HCT116 (cell line): Measurements from ENCODE around the gene SPI1. TPM values are rescaled to one million over a fixed set of nuclear protein-coding genes. Genes with fewer than 3 reads are reported as not detected.

ENCODE experiments used
- ATAC-seq: fragments of 200-7000 bp; cut with Tn5 transposase; 2 replicates; pipeline ENCODE4 v1.9.1; 2020; ENCODE audit warnings: mild to moderate bottlenecking, moderate library complexity
- BruUV-seq: library from RNA; stranded (reverse); fragments of 400-500 nt; replicated peaks from 2 replicates; lab custom pipeline; 2021; lab: Mats Ljungman, UMichigan
- CTCF ChIA-PET: fragments of 300-600 bp; sonication (Branson Sonifier 250); formaldehyde crosslinking; loops from one replicate; lab custom pipeline; 2021; ENCODE audit warnings: antibody characterized with exemption; lab: Charles Lee
- POLR2A ChIA-PET: fragments of 300-600, 350-600 bp; sonication (Branson Sonifier 250); formaldehyde crosslinking; loops from one replicate; lab custom pipeline; 2021; ENCODE audit warnings: antibody characterized with exemption; lab: Charles Lee
- RAD21 ChIA-PET, 2 experiments: fragments of 300-600 bp; sonication (Branson Sonifier 250); formaldehyde crosslinking; loops; one replicate each; lab custom pipeline; 2023; ENCODE audit warnings: low total read pairs in 2 of 2; ENCODE audit not compliant: uncharacterized antibody in 2 of 2, unreplicated experiment in 2 of 2, low non-redundant PET in 1 of 2; lab: Charles Lee
- DNase-seq: peaks from one replicate; pipeline ENCODE4 v3.0.0-alpha.2; 2010; ENCODE audit warnings: low read depth, low spot score
- H2AFZ ChIP-seq: fragments of 200-600 bp; shearing (Covaris generic), sonication (generic); 2 replicates; pipeline ENCODE4 v1.6.1; 2017; ENCODE audit warnings: low read depth, mixed run types, mixed read lengths, antibody characterized with exemption, low read length; ENCODE audit not compliant: poor library complexity, severe bottlenecking
- H3K27ac ChIP-seq: 2 replicates; pipeline ENCODE4 v1.5.1; 2012; ENCODE audit warnings: low read depth, low read length
- H3K27me3 ChIP-seq: fragments of 200-600 bp; sonication (generic); 2 replicates; pipeline ENCODE4 v1.6.1; 2016; ENCODE audit warnings: mixed run types, low read length, mixed read lengths; ENCODE audit not compliant: insufficient read depth
- H3K36me3 ChIP-seq, 2 experiments: fragments of 200-500 bp in 1 of 2; fragments of 200-600 bp in 1 of 2; sonication (Bioruptor generic) in 1 of 2; sonication (generic) in 1 of 2; 2 replicates each; pipeline versions ENCODE4 v1.5.1 to v1.6.1; 2014 to 2016; ENCODE audit warnings: low read length in 2 of 2, inconsistent platforms in 1 of 2, mixed read lengths in 1 of 2, mixed run types in 1 of 2; ENCODE audit not compliant: insufficient read depth in 2 of 2, control insufficient read depth in 1 of 2
- H3K4me1 ChIP-seq, 2 experiments: fragments of 200-600 bp in 1 of 2; sonication (generic) in 1 of 2; 2 replicates each; pipeline versions ENCODE4 v1.5.1 to v1.6.1; 2012 to 2017; ENCODE audit warnings: low read length in 2 of 2, inconsistent platforms in 1 of 2, mild to moderate bottlenecking in 1 of 2, mixed read lengths in 1 of 2, mixed run types in 1 of 2, moderate library complexity in 1 of 2; ENCODE audit not compliant: insufficient read depth in 2 of 2, control insufficient read depth in 1 of 2
- H3K4me2 ChIP-seq: fragments of 200-600 bp; sonication (generic); 2 replicates; pipeline ENCODE4 v1.6.1; 2017; ENCODE audit warnings: mixed run types, low read length, mixed read lengths
- H3K4me3 ChIP-seq, 2 experiments: fragments of 200-600 bp in 1 of 2; sonication (generic) in 1 of 2; replicated peaks in 1 of 2; 2 replicates each; pipeline ENCODE4 v1.5.1; 2011 to 2016; ENCODE audit warnings: low read length in 2 of 2, control low read depth in 1 of 2, low read depth in 1 of 2, mild to moderate bottlenecking in 1 of 2, mixed read lengths in 1 of 2, mixed run types in 1 of 2
- H3K79me2 ChIP-seq: fragments of 200-600 bp; sonication (generic); 2 replicates; pipeline ENCODE4 v1.6.1; 2017; ENCODE audit warnings: mild to moderate bottlenecking, mixed run types, low read length, moderate library complexity, mixed read lengths; ENCODE audit not compliant: insufficient read depth
- H3K9ac ChIP-seq: fragments of 200-600 bp; sonication (generic); 2 replicates; pipeline ENCODE4 v1.6.1; 2016; ENCODE audit warnings: low read length, mixed read lengths
- H3K9me2 ChIP-seq: fragments of 200-600 bp; sonication (generic), shearing (Covaris generic); 2 replicates; pipeline ENCODE4 v1.6.1; 2017; ENCODE audit warnings: mixed run types, mild to moderate bottlenecking, moderate library complexity; ENCODE audit not compliant: insufficient read depth
- H3K9me3 ChIP-seq, 2 experiments: fragments of 200-500 bp in 1 of 2; fragments of 200-600 bp in 1 of 2; sonication (Bioruptor generic) in 1 of 2; sonication (generic) in 1 of 2; 2 replicates each; pipeline ENCODE4 v1.6.1; 2014 to 2017; ENCODE audit warnings: low read length in 2 of 2, mixed read lengths in 2 of 2, inconsistent platforms in 1 of 2, low read depth in 1 of 2, mild to moderate bottlenecking in 1 of 2, mixed run types in 1 of 2, moderate library complexity in 1 of 2; ENCODE audit not compliant: control insufficient read depth in 1 of 2, insufficient read depth in 1 of 2
- H4K20me1 ChIP-seq: fragments of 200-600 bp; sonication (generic), shearing (Covaris generic); 2 replicates; pipeline ENCODE4 v1.6.1; 2017; ENCODE audit warnings: mixed run types, mild to moderate bottlenecking, moderate library complexity; ENCODE audit not compliant: insufficient read depth
- ATF3 ChIP-seq: IDR thresholded peaks from 2 replicates; pipeline ENCODE4 v1.6.1; 2012
- CBX3 ChIP-seq: IDR thresholded peaks from 2 replicates; pipeline ENCODE4 v1.6.1; 2012; ENCODE audit warnings: low read depth
- CEBPB ChIP-seq: IDR thresholded peaks from 2 replicates; pipeline ENCODE4 v1.6.1; 2012; ENCODE audit warnings: low read depth
- EGR1 ChIP-seq: IDR thresholded peaks from 2 replicates; pipeline ENCODE4 v1.6.1; 2012; ENCODE audit warnings: low read depth
- ELF1 ChIP-seq: IDR thresholded peaks from 2 replicates; pipeline ENCODE4 v1.6.1; 2012; ENCODE audit warnings: low read depth, borderline replicate concordance
- FOSL1 ChIP-seq: IDR thresholded peaks from 2 replicates; pipeline ENCODE4 v1.6.1; 2012; ENCODE audit warnings: low read depth
- JUND ChIP-seq: IDR thresholded peaks from 2 replicates; pipeline ENCODE4 v1.6.1; 2012
- POLR2A ChIP-seq: IDR thresholded peaks from 2 replicates; pipeline ENCODE4 v1.7.0; 2011; ENCODE audit warnings: borderline replicate concordance; ENCODE audit not compliant: insufficient read depth, insufficient read length; ENCODE audit errors: extremely low read depth
- POLR2AphosphoS5 ChIP-seq: IDR thresholded peaks from 2 replicates; pipeline ENCODE4 v1.6.1; 2011; ENCODE audit warnings: mild to moderate bottlenecking, low read depth, low read length, moderate library complexity
- RAD21 ChIP-seq: IDR thresholded peaks from 2 replicates; pipeline ENCODE4 v1.6.1; 2012; ENCODE audit warnings: low read depth, mild to moderate bottlenecking
- REST ChIP-seq: IDR thresholded peaks from 2 replicates; pipeline ENCODE4 v1.6.1; 2012; ENCODE audit warnings: low read depth
- SIN3A ChIP-seq: IDR thresholded peaks from 2 replicates; pipeline ENCODE4 v1.6.1; 2012; ENCODE audit warnings: low read depth
- SRF ChIP-seq: IDR thresholded peaks from 2 replicates; pipeline ENCODE4 v1.6.1; 2012; ENCODE audit warnings: low read depth
- YY1 ChIP-seq: IDR thresholded peaks from 2 replicates; pipeline ENCODE4 v1.6.1; 2011; ENCODE audit warnings: low read length, low read depth, moderate library complexity, mild to moderate bottlenecking; ENCODE audit not compliant: insufficient replicate concordance; ENCODE audit errors: extremely low read depth
- ZBTB33 ChIP-seq: IDR thresholded peaks from 2 replicates; pipeline ENCODE4 v1.6.1; 2011; ENCODE audit warnings: mild to moderate bottlenecking, low read length, moderate library complexity; ENCODE audit not compliant: insufficient replicate concordance; ENCODE audit errors: extremely low read depth
- ZFX ChIP-seq: fragments of 450-650 bp; IDR thresholded peaks from 2 replicates; pipeline ENCODE4 v1.6.1; 2017
- ZNF274 ChIP-seq: fragments of 200-500 bp; sonication (Bioruptor generic); IDR thresholded peaks from 2 replicates; pipeline ENCODE4 v1.6.1; 2014; ENCODE audit warnings: mild to moderate bottlenecking, low read depth, low read length, inconsistent platforms
- intact Hi-C: fragments of 100-400 bp; cut with micrococcal nuclease; formaldehyde crosslinking; loops from 2 replicates; pipeline ENCODE4 v1.10.0; 2022
- total RNA-seq: library from RNA; stranded (reverse); gene quantifications from one replicate; pipeline ENCODE4 v1.2.1, GENCODE V29; 2021; ENCODE audit not compliant: unreplicated experiment

The SPI1 gene
- total RNA-seq, 1 experiment from 2014 or later = 0.32 TPM

GRCh38 chr11:47345890-47346563, 32.3 kb downstream of the SPI1 start:
- intact Hi-C loops = no loop called here
- H3K9me2 ChIP-seq = no peaks in the 10 kb centered on the region
- ChIA-PET CTCF (no interaction called here), POLR2A (no interaction called here), RAD21 (no interaction called here)
- H3K27ac ChIP-seq = no peak overlapping the region
- DNase-seq (no peak), ATAC-seq (no peak)
- H2AFZ ChIP-seq = no peak overlapping the region
- no peak overlapping the region for H3K9ac ChIP-seq
- no peaks in the 10 kb centered on the region for H3K4me1 ChIP-seq
- H3K79me2 ChIP-seq = no peaks in the 10 kb centered on the region
- H3K4me3 ChIP-seq = no peak overlapping the region
- H3K4me2 ChIP-seq = no peak overlapping the region
- no peaks in the 10 kb centered on the region for H4K20me1 ChIP-seq
- no peaks in the 10 kb centered on the region for H3K36me3 ChIP-seq
- H3K27me3 ChIP-seq = no peaks in the 10 kb centered on the region
- no peaks in the 10 kb centered on the region for H3K9me3 ChIP-seq
- BruUV-seq = no TSS peak
- TF ChIP-seq SIN3A = no peak

- no peak overlapping the region for H2AFZ ChIP-seq
- RAD21 ChIA-PET = no interaction called here
- H3K27me3 ChIP-seq = no peaks in the 10 kb centered on the region
- H3K9me2 ChIP-seq = no peaks in the 10 kb centered on the region
- no peak overlapping the region for H3K27ac ChIP-seq
- no peak for ATAC-seq
- no peak overlapping the region for H3K4me2 ChIP-seq
- DNase-seq = no peak
- no peak overlapping the region for H3K4me3 ChIP-seq
- CTCF ChIA-PET = no interaction called here
- POLR2A ChIA-PET = no interaction called here
- H3K36me3 ChIP-seq = no peaks in the 10 kb centered on the region
- H3K4me1 ChIP-seq = no peaks in the 10 kb centered on the region; a peak in 1 of 4 replicates
- intact Hi-C loops = no loop called here
- no peaks in the 10 kb centered on the region for H4K20me1 ChIP-seq
- no TSS peak for BruUV-seq
- no peaks in the 10 kb centered on the region for H3K79me2 ChIP-seq
- no peak overlapping the region for H3K9ac ChIP-seq
- H3K9me3 ChIP-seq = no peaks in the 10 kb centered on the region
- TF ChIP-seq REST (no peak), EGR1 (no peak), POLR2AphosphoS5 (no peak), SRF (no peak), ZFX (no peak), ZBTB33 (no peak), RAD21 (no peak), YY1 (no peak), ZNF274 (no peak), FOSL1 (no peak), POLR2A (no peak), ELF1 (no peak), CBX3 (no peak), CEBPB (no peak), JUND (no peak), ATF3 (no peak)
These were observed 35.5 kb downstream of the SPI1 start for GRCh38 chr11:47342854-47343253.
